ENCODE measurements around the gene LRRC41. TPM values are rescaled to one million over a fixed set of nuclear protein-coding genes. Genes with fewer than 3 reads are reported as not detected.

Gene LRRC41
- total and polyA plus RNA-seq, 2 of the 13 experiments (the other 11 are each of a cell fraction or from before 2014, with no cell fraction given): 48.1 to 53.6 TPM

DNA sequence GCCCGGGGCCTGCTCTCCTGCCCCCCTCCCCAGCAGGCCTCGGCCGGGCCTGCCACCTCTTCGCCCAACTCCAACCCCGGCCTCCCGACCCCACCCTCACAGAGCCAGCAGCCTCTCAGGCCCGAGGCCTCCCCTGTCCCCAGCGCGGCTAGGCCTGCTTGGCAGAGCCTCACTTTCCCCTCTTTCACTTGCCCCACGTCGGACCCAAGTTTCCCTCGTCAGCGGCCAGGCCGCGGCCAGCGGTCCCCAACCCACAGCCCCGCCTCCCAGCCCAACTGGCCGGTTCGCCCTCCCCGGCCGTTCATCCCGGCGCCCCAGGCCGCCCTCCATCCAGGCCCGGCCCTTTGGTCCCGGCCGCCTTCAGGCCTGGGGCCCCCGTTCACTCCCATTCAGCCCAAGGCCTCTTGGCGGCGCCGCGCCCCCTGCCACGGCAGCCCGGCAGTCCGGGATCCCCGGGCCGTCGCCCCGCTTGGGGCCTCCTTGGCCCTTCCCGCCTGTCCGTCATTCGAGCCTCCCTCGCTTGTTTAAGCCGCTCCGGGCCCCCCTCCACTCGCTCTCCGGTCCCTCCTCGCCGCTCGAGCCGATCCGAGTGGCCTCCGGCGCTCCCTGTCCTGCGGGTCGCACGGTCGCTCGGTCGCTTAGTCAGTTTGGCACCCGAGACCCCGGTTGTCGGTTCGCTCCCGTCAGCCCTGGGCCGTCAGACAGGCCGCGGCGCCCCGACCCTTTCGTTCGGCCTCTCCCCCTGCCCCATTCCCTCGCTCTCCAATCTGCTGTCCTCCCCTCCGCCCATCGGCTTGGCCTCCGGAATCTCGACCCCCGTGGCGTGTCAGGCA, 1.4 kb downstream of the LRRC41 start (continued):
- TF ChIP-seq, protein P1, sequence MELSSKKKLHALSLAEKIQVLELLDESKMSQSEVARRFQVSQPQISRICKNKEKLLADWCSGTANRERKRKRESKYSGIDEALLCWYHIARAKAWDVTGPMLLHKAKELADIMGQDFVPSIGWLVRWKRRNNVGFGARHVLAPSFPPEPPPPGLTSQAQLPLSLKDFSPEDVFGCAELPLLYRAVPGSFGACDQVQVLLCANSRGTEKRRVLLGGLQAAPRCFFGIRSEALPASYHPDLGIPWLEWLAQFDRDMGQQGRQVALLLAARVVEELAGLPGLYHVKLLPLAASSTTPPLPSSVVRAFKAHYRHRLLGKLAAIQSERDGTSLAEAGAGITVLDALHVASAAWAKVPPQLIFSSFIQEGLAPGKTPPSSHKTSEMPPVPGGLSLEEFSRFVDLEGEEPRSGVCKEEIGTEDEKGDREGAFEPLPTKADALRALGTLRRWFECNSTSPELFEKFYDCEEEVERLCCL (CRISPR knock-in tag; IDR thresholded peaks at IDR 0.05; ENCODE audit: borderline replicate concordance): no peak
- TF ChIP-seq ZSCAN25 (CRISPR knock-in tag; IDR thresholded peaks at IDR 0.05) (no peak; the same call in 1 of the 2 replicates), ZNF546 (CRISPR knock-in tag; conservative IDR thresholded peaks at IDR 0.05) (0 out of 2 replicates have a peak, but pooled peaks have one; percentile 27), ZNF556 (CRISPR knock-in tag; IDR thresholded peaks at IDR 0.05; ENCODE audit: borderline replicate concordance) (no peak), PTBP1 (IDR thresholded peaks at IDR 0.05; ENCODE audit: low read depth, low read length, poor library complexity, severe bottlenecking) (no peak), PHF8 (CRISPR knock-in tag; IDR thresholded peaks at IDR 0.05) (peak; percentile 81), ZBTB8A (CRISPR knock-in tag; IDR thresholded peaks at IDR 0.05; ENCODE audit: borderline replicate concordance, low read depth) (no peak), PHF21A (CRISPR knock-in tag; IDR thresholded peaks at IDR 0.05) (no peak), TCF7 (IDR thresholded peaks at IDR 0.05; ENCODE audit: low read depth) (no peak), ZFP37 (CRISPR knock-in tag; IDR thresholded peaks at IDR 0.05; ENCODE audit: borderline replicate concordance) (no peak), KLF9 (CRISPR knock-in tag; IDR thresholded peaks at IDR 0.05; ENCODE audit: low read depth) (no peak; the same call in 1 of the 2 replicates), KAT8 (CRISPR knock-in tag; IDR thresholded peaks at IDR 0.05) (0 out of 2 replicates have a peak, but pooled peaks have one; percentile 30), ZNF180 (CRISPR knock-in tag; IDR thresholded peaks at IDR 0.05; ENCODE audit: borderline replicate concordance, low read depth) (no peak), MTF2 (CRISPR knock-in tag; IDR thresholded peaks at IDR 0.05; ENCODE audit: borderline replicate concordance) (no peak; the same call in 1 of the 2 replicates), MAFK (conservative IDR thresholded peaks at IDR 0.05 in 1 of 2, IDR thresholded peaks at IDR 0.05 in 1 of 2; ENCODE audit: low read length in 2 of 2) (no peak), JDP2 (CRISPR knock-in tag; IDR thresholded peaks at IDR 0.05; ENCODE audit: borderline replicate concordance) (no peak), KMT2B (CRISPR knock-in tag; IDR thresholded peaks at IDR 0.05) (no peak; the same call in 1 of the 2 replicates), ZNF501 (CRISPR knock-in tag; IDR thresholded peaks at IDR 0.05) (no peak), ARHGAP35 (CRISPR knock-in tag; IDR thresholded peaks at IDR 0.05; ENCODE audit: borderline replicate concordance) (no peak; the same call in 1 of the 2 replicates)
- TF ChIP-seq, protein P2, sequence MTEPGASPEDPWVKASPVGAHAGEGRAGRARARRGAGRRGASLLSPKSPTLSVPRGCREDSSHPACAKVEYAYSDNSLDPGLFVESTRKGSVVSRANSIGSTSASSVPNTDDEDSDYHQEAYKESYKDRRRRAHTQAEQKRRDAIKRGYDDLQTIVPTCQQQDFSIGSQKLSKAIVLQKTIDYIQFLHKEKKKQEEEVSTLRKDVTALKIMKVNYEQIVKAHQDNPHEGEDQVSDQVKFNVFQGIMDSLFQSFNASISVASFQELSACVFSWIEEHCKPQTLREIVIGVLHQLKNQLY (CRISPR knock-in tag; IDR thresholded peaks at IDR 0.05): no peak
- TF ChIP-seq, protein P3, sequence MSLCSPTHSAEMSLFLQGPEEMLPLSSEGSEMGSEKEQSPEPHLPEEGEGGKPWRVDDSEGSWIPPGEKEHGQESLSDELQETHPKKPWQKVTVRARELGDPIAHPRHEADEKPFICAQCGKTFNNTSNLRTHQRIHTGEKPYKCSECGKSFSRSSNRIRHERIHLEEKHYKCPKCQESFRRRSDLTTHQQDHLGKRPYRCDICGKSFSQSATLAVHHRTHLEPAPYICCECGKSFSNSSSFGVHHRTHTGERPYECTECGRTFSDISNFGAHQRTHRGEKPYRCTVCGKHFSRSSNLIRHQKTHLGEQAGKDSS (CRISPR knock-in tag; IDR thresholded peaks at IDR 0.05; ENCODE audit: borderline replicate concordance, low read depth): peak; percentile 65; the same call in 1 of the 2 replicates
- TF ChIP-seq, protein P4, sequence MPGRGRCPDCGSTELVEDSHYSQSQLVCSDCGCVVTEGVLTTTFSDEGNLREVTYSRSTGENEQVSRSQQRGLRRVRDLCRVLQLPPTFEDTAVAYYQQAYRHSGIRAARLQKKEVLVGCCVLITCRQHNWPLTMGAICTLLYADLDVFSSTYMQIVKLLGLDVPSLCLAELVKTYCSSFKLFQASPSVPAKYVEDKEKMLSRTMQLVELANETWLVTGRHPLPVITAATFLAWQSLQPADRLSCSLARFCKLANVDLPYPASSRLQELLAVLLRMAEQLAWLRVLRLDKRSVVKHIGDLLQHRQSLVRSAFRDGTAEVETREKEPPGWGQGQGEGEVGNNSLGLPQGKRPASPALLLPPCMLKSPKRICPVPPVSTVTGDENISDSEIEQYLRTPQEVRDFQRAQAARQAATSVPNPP (CRISPR knock-in tag; IDR thresholded peaks at IDR 0.05): no peak
